Karpas-422 (cell line): ENCODE results near the gene SHMT2. TPM values are rescaled to one million over a fixed set of nuclear protein-coding genes. Genes with fewer than 3 reads are reported as not detected.

Experiments
- DNase-seq: peaks from one replicate; pipeline ENCODE4 v3.0.0-alpha.2; 2015
- H2AFZ ChIP-seq: fragments of 200-600 bp; sonication (generic); 2 replicates; pipeline ENCODE4 v1.6.1; 2014; ENCODE audit warnings: antibody characterized with exemption, low read length, mixed read lengths
- H3K27ac ChIP-seq: fragments of 200-600 bp; sonication (generic); 2 replicates; pipeline ENCODE4 v1.5.1; 2014; ENCODE audit warnings: mild to moderate bottlenecking, low read length, moderate library complexity
- H3K27me3 ChIP-seq: fragments of 200-600 bp; sonication (generic); 2 replicates; pipeline ENCODE4 v1.6.1; 2014; ENCODE audit warnings: low read length, mixed read lengths
- H3K36me3 ChIP-seq: fragments of 200-600 bp; sonication (generic); 2 replicates; pipeline ENCODE4 v1.6.1; 2014; ENCODE audit warnings: low read length, mixed read lengths; ENCODE audit not compliant: insufficient read depth
- H3K4me1 ChIP-seq: fragments of 200-600 bp; sonication (generic); 2 replicates; pipeline ENCODE4 v1.6.1; 2014; ENCODE audit warnings: mild to moderate bottlenecking, low read length, mixed read lengths
- H3K4me2 ChIP-seq: fragments of 200-600 bp; sonication (generic); 2 replicates; pipeline ENCODE4 v1.6.1; 2014; ENCODE audit warnings: low read length, low read depth, mild to moderate bottlenecking; ENCODE audit not compliant: poor library complexity, severe bottlenecking
- H3K4me3 ChIP-seq: fragments of 200-600 bp; sonication (generic); 2 replicates; pipeline ENCODE4 v1.5.1; 2014; ENCODE audit warnings: mild to moderate bottlenecking, antibody characterized with exemption, low read length, mixed read lengths
- H3K79me2 ChIP-seq: fragments of 200-600 bp; sonication (generic); 2 replicates; pipeline ENCODE4 v1.6.1; 2014; ENCODE audit warnings: mild to moderate bottlenecking, low read length, mixed read lengths
- H3K9ac ChIP-seq: fragments of 200-600 bp; sonication (generic); 2 replicates; pipeline ENCODE4 v1.6.0; 2014; ENCODE audit warnings: low read length
- H3K9me2 ChIP-seq: fragments of 200-600 bp; sonication (generic), shearing (Covaris generic); replicated peaks from 2 replicates; pipeline ENCODE4 v1.6.0; 2014; ENCODE audit warnings: mild to moderate bottlenecking, low read length, moderate library complexity; ENCODE audit not compliant: insufficient read depth
- H3K9me3 ChIP-seq: fragments of 300-700, 200-600 bp; sonication (generic); 2 replicates; pipeline ENCODE4 v1.6.1; 2014; ENCODE audit warnings: low read length, mixed read lengths
- H4K20me1 ChIP-seq: fragments of 200-600 bp; sonication (generic); 2 replicates; pipeline ENCODE4 v1.6.1; 2014; ENCODE audit warnings: mild to moderate bottlenecking, antibody characterized with exemption, low read length, low read depth; ENCODE audit not compliant: insufficient read depth
- total RNA-seq: library from RNA; depleted of rRNA; stranded (reverse); fragments of >200 nt; shearing (Covaris generic); gene quantifications from 2 replicates; pipeline ENCODE4 v1.2.3, GENCODE V29; 2014; ENCODE audit warnings: low replicate concordance

Gene SHMT2
- total RNA-seq, 1 experiment from 2014 or later: 399 TPM

GRCh38 chr12:57223191-57224165 is 6.0 kb upstream of the SHMT2 start:
- H3K36me3 ChIP-seq: no peaks in the 10 kb centered on the region
- H3K9me2 ChIP-seq: no peaks in the 10 kb centered on the region
- no peak for DNase-seq
- H3K4me2 ChIP-seq: no peak overlapping the region
- no peaks in the 10 kb centered on the region for H3K79me2 ChIP-seq
- no peak overlapping the region for H3K4me3 ChIP-seq
- H3K27me3 ChIP-seq: no peaks in the 10 kb centered on the region; the same call in 1 of the 2 replicates
- H2AFZ ChIP-seq: no peak overlapping the region
- no peak overlapping the region for H3K9ac ChIP-seq
- peaks cover 1% of the 10 kb centered on the region; the same call in 1 of the 2 replicates for H4K20me1 ChIP-seq
- H3K27ac ChIP-seq: no peak overlapping the region
- peaks cover 39% of the 10 kb centered on the region for H3K4me1 ChIP-seq
- H3K9me3 ChIP-seq: no peaks in the 10 kb centered on the region

GRCh38 chr12:57224278-57224972 is 5.1 kb upstream of the SHMT2 start:
- Histone ChIP-seq H3K9me2 (no peaks in the 10 kb centered on the region), H3K9ac (no peak overlapping the region), H3K4me2 (no peak overlapping the region), H2AFZ (no peak overlapping the region), H3K79me2 (no peaks in the 10 kb centered on the region), H4K20me1 (no peaks in the 10 kb centered on the region), H3K4me3 (no peak overlapping the region), H3K36me3 (no peaks in the 10 kb centered on the region), H3K27me3 (no peaks in the 10 kb centered on the region; the same call in 1 of the 2 replicates), H3K9me3 (no peaks in the 10 kb centered on the region), H3K27ac (no peak overlapping the region), H3K4me1 (peaks cover 45% of the 10 kb centered on the region)
- no peak for DNase-seq

- peak overlapping the region; percentile 78 for H3K9ac ChIP-seq
- H3K4me3 ChIP-seq: peak overlapping the region; percentile 65; the same call in 1 of the 2 replicates
- no peaks in the 10 kb centered on the region for H3K9me2 ChIP-seq
- no peaks in the 10 kb centered on the region; the same call in 1 of the 2 replicates for H3K36me3 ChIP-seq
- DNase-seq: peak; percentile 93
- peaks cover 6% of the 10 kb centered on the region for H3K79me2 ChIP-seq
- H3K4me1 ChIP-seq: peaks cover 45% of the 10 kb centered on the region
- H2AFZ ChIP-seq: peak overlapping the region; percentile 73; the same call in 1 of the 2 replicates
- no peaks in the 10 kb centered on the region; the same call in 1 of the 2 replicates for H3K27me3 ChIP-seq
- H4K20me1 ChIP-seq: no peaks in the 10 kb centered on the region
- no peaks in the 10 kb centered on the region for H3K9me3 ChIP-seq
- peak overlapping the region; percentile 65 for H3K4me2 ChIP-seq
- peak overlapping the region; percentile 91 for H3K27ac ChIP-seq
These were observed 4.4 kb upstream of the SHMT2 start for GRCh38 chr12:57224973-57225679.

- no peaks in the 10 kb centered on the region for H3K9me3 ChIP-seq
- no peaks in the 10 kb centered on the region for H3K9me2 ChIP-seq
- no peak overlapping the region for H2AFZ ChIP-seq
- H3K9ac ChIP-seq: peak overlapping the region; percentile 78
- H3K27me3 ChIP-seq: no peaks in the 10 kb centered on the region; the same call in 1 of the 2 replicates
- peaks cover 2% of the 10 kb centered on the region for H4K20me1 ChIP-seq
- peak overlapping the region; percentile 65 for H3K4me2 ChIP-seq
- peaks cover 2% of the 10 kb centered on the region; the same call in 1 of the 2 replicates for H3K36me3 ChIP-seq
- peaks cover 50% of the 10 kb centered on the region for H3K4me1 ChIP-seq
- H3K79me2 ChIP-seq: peaks cover 12% of the 10 kb centered on the region
- peak; percentile 84 for DNase-seq
- H3K27ac ChIP-seq: peak overlapping the region; percentile 91
- peak overlapping the region; percentile 65 for H3K4me3 ChIP-seq
These were observed 3.8 kb upstream of the SHMT2 start for GRCh38 chr12:57225680-57226210.

- H3K4me1 ChIP-seq: peaks cover 60% of the 10 kb centered on the region
- H2AFZ ChIP-seq: no peak overlapping the region
- H3K9ac ChIP-seq: peak overlapping the region; percentile 78
- peaks cover 12% of the 10 kb centered on the region for H3K36me3 ChIP-seq
- H3K9me2 ChIP-seq: no peaks in the 10 kb centered on the region
- H4K20me1 ChIP-seq: peaks cover 12% of the 10 kb centered on the region
- no peaks in the 10 kb centered on the region for H3K27me3 ChIP-seq
- no peaks in the 10 kb centered on the region for H3K9me3 ChIP-seq
- peak overlapping the region; percentile 65 for H3K4me3 ChIP-seq
- peak overlapping the region; percentile 91 for H3K27ac ChIP-seq
- peaks cover 22% of the 10 kb centered on the region for H3K79me2 ChIP-seq
- H3K4me2 ChIP-seq: peak overlapping the region; percentile 65
- peak; percentile 79 for DNase-seq
These were observed 2.8 kb upstream of the SHMT2 start for GRCh38 chr12:57226588-57227314.

- H3K27me3 ChIP-seq: no peaks in the 10 kb centered on the region
- peaks cover 24% of the 10 kb centered on the region for H3K79me2 ChIP-seq
- H3K4me1 ChIP-seq: peaks cover 67% of the 10 kb centered on the region
- H2AFZ ChIP-seq: no peak overlapping the region
- H3K4me2 ChIP-seq: peak overlapping the region; percentile 65
- no peaks in the 10 kb centered on the region for H3K9me3 ChIP-seq
- peak; percentile 61 for DNase-seq
- H4K20me1 ChIP-seq: peaks cover 20% of the 10 kb centered on the region
- H3K9me2 ChIP-seq: no peaks in the 10 kb centered on the region
- peak overlapping the region; percentile 78 for H3K9ac ChIP-seq
- peak overlapping the region; percentile 65; the same call in 1 of the 2 replicates for H3K4me3 ChIP-seq
- peaks cover 20% of the 10 kb centered on the region for H3K36me3 ChIP-seq
- peak overlapping the region; percentile 91 for H3K27ac ChIP-seq
These were observed 2.0 kb upstream of the SHMT2 start for GRCh38 chr12:57227315-57228115.
